Right lobe of liver (tissue), 6 donors: ENCODE measurements around the gene TNS1. TPM values are rescaled to one million over a fixed set of nuclear protein-coding genes. Genes with fewer than 3 reads are reported as not detected.

ENCODE experiments used
- ATAC-seq, 4 donors: fragments of 200-7000 bp; cut with Tn5 transposase; one replicate each; pipeline ENCODE4 v1.9.1; 2020; ENCODE audit warnings: mild to moderate bottlenecking in 4 of 4, moderate library complexity in 4 of 4
- DNase-seq, 3 donors: peaks; one replicate each; pipeline ENCODE4 v3.0.0-alpha.2; 2020
- H3K27ac ChIP-seq, 3 donors: fragments of 200-600 bp; one replicate each; pipeline ENCODE4 v1.8.0; 2022
- H3K27me3 ChIP-seq, 2 donors: fragments of 200-600 bp; one replicate each; pipeline ENCODE4 v1.8.0; 2022
- H3K36me3 ChIP-seq, 4 donors: fragments of 200-600 bp; sonication (generic) in 1 of 4; one replicate each; pipeline versions ENCODE4 v1.5.1 to v1.8.0; 2017 to 2022; ENCODE audit warnings: control low read depth in 1 of 4
- H3K4me1 ChIP-seq, 4 donors: fragments of 200-600 bp; sonication (generic) in 1 of 4; one replicate each; pipeline versions ENCODE4 v1.5.1 to v1.8.0; 2017 to 2022; ENCODE audit warnings: control low read depth in 1 of 4
- H3K4me3 ChIP-seq, 3 donors: fragments of 200-600 bp; one replicate each; pipeline ENCODE4 v1.8.0; 2022
- H3K9me3 ChIP-seq, 4 donors: fragments of 200-600 bp; sonication (generic) in 1 of 4; one replicate each; pipeline versions ENCODE4 v1.5.1 to v1.8.0; 2017 to 2022; ENCODE audit warnings: control low read depth in 1 of 4
- POLR2A ChIP-seq: fragments of 450-650 bp; IDR thresholded peaks from one replicate; pipeline ENCODE4 v1.6.1; 2017; ENCODE audit warnings: antibody characterized with exemption, mild to moderate bottlenecking
- WGBS: methylation state at CpG from one replicate; pipeline ENCODE4 v1.1.6; 2018; ENCODE audit warnings: low coverage, low lambda C conversion rate; ENCODE audit not compliant: insufficient coverage; ENCODE audit errors: missing lambda C conversion rate; 5-methylcytosine and 5-hydroxymethylcytosine counted together
- intact Hi-C, 2 donors: fragments of 100-400 bp; cut with DNase I; formaldehyde crosslinking; loops; one replicate each; pipeline versions ENCODE4 v1.11.2 to v1.14.1; 2022
- total RNA-seq, 6 experiments: library from RNA; depleted of rRNA in 2 of 6; stranded (reverse); fragments of >200 nt in 2 of 6; fragmentation: NEBNext Ultra II Directional in 3 of 6; extraction: Animal tissue kit (Norgen Biotek cat#: 25700) in 3 of 6; gene quantifications; one replicate each; pipeline versions ENCODE4 v1.1.0 to v1.2.4, GENCODE V29; 2016 to 2023
- TF ChIP-seq, protein P1 (sequence below), 4 donors: fragments of 200-600 bp in 3 of 4; fragments of 450-650 bp in 1 of 4; IDR thresholded peaks; one replicate each; pipeline versions ENCODE4 v1.5.1 to v1.8.0; 2016 to 2022; ENCODE audit warnings: antibody characterized with exemption in 4 of 4, mild to moderate bottlenecking in 2 of 4
- donor health status: DM: no; HTN: yes; CAD: no.
- donor health status: DM: no; HTN: no; CAD: no.
- donor health status: DM: no; HTN: no; CAD: no.
- donor health status: DM: no; HTN: yes; CAD: no.
- donor health status: DM: no; HTN: yes; CAD: no.

The TNS1 gene
- total RNA-seq, 6 experiments from 2014 or later, result 68.4 to 209 (median 99.2) TPM

DNA sequence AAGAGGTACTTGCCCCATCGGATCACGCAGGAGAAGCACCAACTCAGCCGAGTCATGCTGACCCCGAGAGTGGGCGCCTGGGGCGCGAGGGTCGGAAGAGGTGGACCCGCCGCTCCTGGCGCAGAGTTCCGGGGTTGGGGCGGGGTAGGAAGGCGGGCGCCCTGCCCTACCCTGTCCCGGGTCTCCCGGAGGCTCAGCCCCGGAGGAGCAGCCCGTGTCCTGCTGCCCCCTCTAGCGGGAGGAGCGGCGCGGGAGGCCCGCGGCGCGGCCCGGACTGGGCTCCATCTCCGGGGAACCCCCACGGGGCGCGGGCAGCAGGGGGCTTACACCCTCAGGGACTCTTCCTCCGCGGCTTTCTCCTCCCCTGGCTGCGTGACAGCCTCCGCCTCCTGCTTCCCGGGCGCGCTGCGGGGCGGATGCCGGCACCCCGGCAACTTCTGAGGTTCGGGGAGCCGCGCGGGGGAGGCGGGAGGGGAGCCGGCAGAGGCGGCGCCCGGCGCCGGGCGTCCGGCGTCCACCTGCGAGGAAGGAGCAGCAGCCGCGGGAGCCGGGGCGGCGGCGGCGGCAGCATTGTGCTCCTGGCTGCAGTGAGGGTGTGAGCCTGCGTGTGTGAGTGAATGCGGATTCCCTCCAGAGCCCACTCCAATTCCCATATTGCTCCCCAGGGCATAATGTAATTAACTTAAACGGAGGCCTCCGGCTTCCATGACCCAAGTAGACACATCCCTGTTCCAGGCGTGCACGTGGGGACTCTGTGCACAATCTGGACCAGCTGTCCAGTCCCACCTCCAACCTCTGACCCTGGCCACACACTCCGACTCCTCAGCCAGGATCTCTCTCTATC, 7.6 kb upstream of the TNS1 start:
- WGBS, result 4% methylated on average over 18 of the region's 72 CpGs
- peak; percentile 68 to 82 (median 74) for ATAC-seq
- H3K27ac ChIP-seq, result no peak overlapping the region
- intact Hi-C loops, result no loop called here
- H3K27me3 ChIP-seq, result no peaks in the 10 kb centered on the region
- H3K9me3 ChIP-seq, result no peaks in the 10 kb centered on the region
- peaks cover 0 to 9% (median 0%) of the 10 kb centered on the region in 4 donors for H3K4me1 ChIP-seq
- DNase-seq, result peak in 1 of 3 donors; percentile 54
- H3K4me3 ChIP-seq, result peak overlapping the region in 2 of 3 donors; percentile 25 to 31
- no peak for TF ChIP-seq POLR2A
- TF ChIP-seq, protein P1, sequence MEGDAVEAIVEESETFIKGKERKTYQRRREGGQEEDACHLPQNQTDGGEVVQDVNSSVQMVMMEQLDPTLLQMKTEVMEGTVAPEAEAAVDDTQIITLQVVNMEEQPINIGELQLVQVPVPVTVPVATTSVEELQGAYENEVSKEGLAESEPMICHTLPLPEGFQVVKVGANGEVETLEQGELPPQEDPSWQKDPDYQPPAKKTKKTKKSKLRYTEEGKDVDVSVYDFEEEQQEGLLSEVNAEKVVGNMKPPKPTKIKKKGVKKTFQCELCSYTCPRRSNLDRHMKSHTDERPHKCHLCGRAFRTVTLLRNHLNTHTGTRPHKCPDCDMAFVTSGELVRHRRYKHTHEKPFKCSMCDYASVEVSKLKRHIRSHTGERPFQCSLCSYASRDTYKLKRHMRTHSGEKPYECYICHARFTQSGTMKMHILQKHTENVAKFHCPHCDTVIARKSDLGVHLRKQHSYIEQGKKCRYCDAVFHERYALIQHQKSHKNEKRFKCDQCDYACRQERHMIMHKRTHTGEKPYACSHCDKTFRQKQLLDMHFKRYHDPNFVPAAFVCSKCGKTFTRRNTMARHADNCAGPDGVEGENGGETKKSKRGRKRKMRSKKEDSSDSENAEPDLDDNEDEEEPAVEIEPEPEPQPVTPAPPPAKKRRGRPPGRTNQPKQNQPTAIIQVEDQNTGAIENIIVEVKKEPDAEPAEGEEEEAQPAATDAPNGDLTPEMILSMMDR (IDR thresholded peaks at IDR 0.05), result peak; percentile 4 to 52 (median 44)
- H3K36me3 ChIP-seq, result no peaks in the 10 kb centered on the region

DNA sequence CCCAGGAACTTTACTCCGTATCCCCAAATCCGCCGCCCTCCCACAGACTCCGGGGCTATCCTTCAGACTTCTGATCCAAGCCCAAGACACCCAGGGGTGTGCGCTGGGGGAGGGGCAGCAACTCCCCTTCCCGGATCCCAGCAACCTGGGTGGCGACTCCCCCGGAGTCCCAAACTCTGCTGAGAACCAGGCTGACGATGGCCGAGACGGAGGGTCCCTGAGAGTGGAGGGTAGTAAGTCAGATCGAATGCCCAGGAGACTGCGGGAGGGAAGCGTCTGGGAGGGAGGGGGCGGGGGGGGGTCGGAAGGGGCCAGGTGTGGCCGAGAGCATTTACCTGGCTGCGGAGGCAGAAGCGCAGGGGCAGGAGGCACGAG, 7.0 kb upstream of the TNS1 start:
- H3K27me3 ChIP-seq, result no peaks in the 10 kb centered on the region

DNA sequence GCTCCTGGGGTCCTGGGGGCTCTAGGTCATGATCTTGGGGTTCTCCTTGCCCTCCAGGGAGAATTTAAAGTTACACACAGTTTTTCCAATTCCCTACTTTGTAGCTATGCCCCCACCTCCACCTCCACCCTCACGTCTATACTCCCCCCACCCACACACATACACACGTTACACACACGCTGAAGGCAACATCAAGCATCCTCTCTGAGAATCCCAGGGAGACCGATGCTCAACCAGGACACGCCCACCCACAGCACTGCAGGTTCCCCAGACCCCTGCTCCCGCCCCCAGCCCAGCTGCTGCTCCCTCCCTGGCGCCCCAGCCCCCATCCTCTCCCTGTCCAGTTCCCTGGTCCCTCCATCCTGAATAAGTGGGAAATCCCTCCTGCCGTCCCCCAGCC, 6.4 kb upstream of the TNS1 start:
- TF ChIP-seq, protein P1 (IDR thresholded peaks at IDR 0.05), result no peak
- no peak for TF ChIP-seq POLR2A
- intact Hi-C loops, result no loop called here
- ATAC-seq, result no peak
- H3K4me3 ChIP-seq, result no peak overlapping the region
- no peaks in the 10 kb centered on the region for H3K36me3 ChIP-seq
- DNase-seq, result no peak
- WGBS, result 14% methylated on average over 8 of the region's 8 CpGs
- H3K9me3 ChIP-seq, result no peaks in the 10 kb centered on the region
- no peak overlapping the region for H3K27ac ChIP-seq
- no peaks in the 10 kb centered on the region for H3K27me3 ChIP-seq
- H3K4me1 ChIP-seq, result peaks cover 0 to 9% (median 0%) of the 10 kb centered on the region in 4 donors

More for the DNA sequence above, 7.0 kb upstream of the TNS1 start:
- Histone ChIP-seq H3K27ac (no peak overlapping the region), H3K36me3 (no peaks in the 10 kb centered on the region), H3K9me3 (no peaks in the 10 kb centered on the region), H3K4me1 (peaks cover 0 to 9% (median 0%) of the 10 kb centered on the region in 4 donors), H3K4me3 (peak overlapping the region in 2 of 3 donors; percentile 25 to 31)
- TF ChIP-seq, protein P1 (IDR thresholded peaks at IDR 0.05), result no peak
- WGBS, result 0% methylated on average over 8 of the region's 20 CpGs
- intact Hi-C loops, result no loop called here
- DNase-seq (no peak), ATAC-seq (peak in 1 of 4 donors; percentile 3)

DNA sequence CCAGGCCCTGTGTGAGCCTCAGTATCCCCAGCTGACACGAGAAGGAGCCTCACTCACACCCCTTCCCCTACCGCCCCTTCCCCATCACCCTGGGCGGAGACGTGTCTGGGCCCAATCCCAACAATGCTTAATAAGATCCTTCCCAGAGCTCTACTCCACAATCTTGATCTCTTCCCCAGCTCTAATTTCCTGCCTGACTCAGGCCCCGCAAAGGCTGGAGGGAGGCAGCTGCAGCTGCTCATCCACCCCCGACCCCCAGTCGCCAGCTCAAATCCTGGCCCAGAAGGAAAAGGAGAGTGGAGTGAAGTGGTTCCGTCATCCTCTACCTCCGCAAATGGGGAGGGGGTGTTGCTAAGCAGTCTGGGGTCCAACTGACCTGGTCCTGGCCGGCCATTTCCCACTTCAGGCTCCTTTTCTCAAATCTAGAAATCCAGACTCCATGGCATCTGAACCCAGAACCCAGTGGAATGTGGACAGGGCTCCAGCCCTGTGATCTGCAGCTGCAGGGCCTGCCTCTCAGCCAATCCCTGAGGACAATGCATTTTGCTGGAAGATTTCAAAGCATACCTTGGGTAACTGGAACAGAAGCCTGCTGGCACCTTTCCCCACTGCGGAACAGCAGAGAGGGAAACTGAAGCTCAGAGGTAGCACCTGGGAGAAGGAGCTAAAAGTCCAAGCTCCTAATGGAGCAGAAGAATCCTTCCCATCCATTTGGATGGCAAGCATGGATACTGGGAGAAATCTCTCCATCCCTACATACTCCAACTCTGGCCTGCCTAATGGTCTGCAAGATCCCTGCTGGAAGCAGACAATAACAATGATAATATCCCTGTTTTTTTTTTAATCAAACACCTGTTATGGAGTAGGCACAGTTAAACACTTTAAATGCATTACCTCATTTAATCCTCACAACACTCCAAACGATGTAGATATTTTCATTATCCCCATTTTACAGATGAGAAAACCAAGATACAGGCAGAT, 5.6 kb upstream of the TNS1 start:
- 36% methylated on average over 5 of the region's 12 CpGs for WGBS
- intact Hi-C loops, result no loop called here
- TF ChIP-seq, protein P1 (IDR thresholded peaks at IDR 0.05), result no peak
- no peak for TF ChIP-seq POLR2A
- no peaks in the 10 kb centered on the region for H3K9me3 ChIP-seq
- DNase-seq (no peak), ATAC-seq (no peak)
- no peaks in the 10 kb centered on the region for H3K27me3 ChIP-seq
- H3K4me3 ChIP-seq, result no peak overlapping the region
- H3K27ac ChIP-seq, result no peak overlapping the region
- H3K36me3 ChIP-seq, result no peaks in the 10 kb centered on the region
- H3K4me1 ChIP-seq, result peaks cover 0 to 9% (median 0%) of the 10 kb centered on the region in 4 donors
